Fibroblast of pulmonary artery (primary cell): ENCODE measurements around the gene PTPRJ.
"Not testable (repeated sequence)": the region's sequence is repeated elsewhere in the genome, so short reads cannot be mapped to it uniquely, and the experiment has no call there.

Experiments
- DNase-seq: peaks from one replicate; pipeline ENCODE4 v3.0.0-alpha.2; 2010; ENCODE audit warnings: low read depth
- H3K4me3 ChIP-seq: replicated peaks from 2 replicates; pipeline ENCODE4 v1.5.1; 2011; ENCODE audit warnings: low read depth, mild to moderate bottlenecking, control low read depth, low read length, moderate library complexity
- CTCF ChIP-seq: IDR thresholded peaks from 2 replicates; pipeline ENCODE4 v1.5.1; 2011; ENCODE audit warnings: mild to moderate bottlenecking, control low read depth, low read length, inconsistent platforms; ENCODE audit errors: missing control alignments

The PTPRJ gene

GRCh38 chr11:47980088-47980906 lies at the start of gene PTPRJ:
Gene PTPRJ (plus strand): TSS chr11:47980559. CDS start chr11:47980913, 354 bp downstream.
- peak; percentile 48 for DNase-seq
- peak within 1 kb of the TSS; percentile 66 for H3K4me3 ChIP-seq
- TF ChIP-seq CTCF, result no peak

- no peak overlapping the region for H3K4me3 ChIP-seq
- no peak for TF ChIP-seq CTCF
- DNase-seq, result no peak
Observed at GRCh38 chr11:47932544-47932943, 47.8 kb upstream of the PTPRJ start.

- H3K4me3 ChIP-seq, DNase-seq: not testable (repeated sequence)
Observed at GRCh38 chr11:47933797-47934196, 46.6 kb upstream of the PTPRJ start.

GRCh38 chr11:47938791-47939560 lies 41.4 kb upstream of the PTPRJ start:
- no peak for TF ChIP-seq CTCF
- no peak overlapping the region for H3K4me3 ChIP-seq
- DNase-seq, result no peak

GRCh38 chr11:47940904-47941649 lies 39.3 kb upstream of the PTPRJ start:
- DNase-seq, result no peak
- H3K4me3 ChIP-seq, result no peak overlapping the region
- no peak for TF ChIP-seq CTCF

- no peak overlapping the region for H3K4me3 ChIP-seq
- DNase-seq, result no peak
- no peak for TF ChIP-seq CTCF
Observed at GRCh38 chr11:47941907-47942558, 38.3 kb upstream of the PTPRJ start.
